ENCODE data around the gene RYR3.

RYR3 gene

DNA sequence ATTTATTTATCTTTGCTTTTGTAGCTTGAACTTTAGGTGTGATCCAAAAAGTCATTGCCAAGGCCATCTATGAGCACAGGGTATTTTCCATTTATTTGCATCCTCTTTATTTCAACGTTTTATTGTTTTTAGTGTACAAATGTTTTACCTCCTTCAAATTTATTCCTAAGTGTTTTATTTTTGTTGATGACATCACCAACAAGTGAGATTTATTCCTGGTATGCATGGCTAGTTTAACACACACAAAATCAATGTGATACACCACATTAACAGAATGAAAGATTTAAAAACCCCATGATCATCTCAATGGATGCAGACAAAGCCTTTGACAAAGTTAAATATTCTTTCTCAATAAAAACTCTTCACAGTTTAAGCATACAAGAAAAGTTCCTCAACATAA is 591.3 kb downstream of the RYR3 start:
- ATAC-seq: no peak
- no peak for TF ChIP-seq PPARA (CRISPR knock-in tag; IDR thresholded peaks at IDR 0.05; ENCODE audit: borderline replicate concordance)

DNA sequence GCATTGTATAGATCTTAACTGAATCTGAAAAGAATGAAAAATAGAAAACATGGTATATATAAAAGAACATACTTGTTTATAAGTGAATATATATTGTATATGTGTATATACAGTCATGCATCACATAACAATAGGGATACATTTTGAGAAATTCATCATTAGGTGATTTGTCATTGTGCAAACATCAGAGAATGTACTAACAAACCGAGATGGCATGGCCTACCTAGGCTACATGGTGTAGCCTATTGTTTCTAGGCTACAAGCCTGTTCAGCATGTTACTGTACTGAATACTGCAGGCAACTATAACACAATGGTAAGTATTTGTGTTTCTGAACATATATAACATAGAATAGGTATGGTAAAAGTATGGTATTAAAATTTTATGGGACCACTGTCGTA is 592.9 kb downstream of the RYR3 start:
- TF ChIP-seq ISL1 (CRISPR knock-in tag; IDR thresholded peaks at IDR 0.05) (no peak), ARNTL (CRISPR knock-in tag; IDR thresholded peaks at IDR 0.05; ENCODE audit: borderline replicate concordance, low read depth) (no peak), OSR1 (CRISPR knock-in tag; IDR thresholded peaks at IDR 0.05) (no peak), BACH2 (CRISPR knock-in tag; IDR thresholded peaks at IDR 0.05; ENCODE audit: borderline replicate concordance) (no peak), ZNF565 (CRISPR knock-in tag; conservative IDR thresholded peaks at IDR 0.05; ENCODE audit: low read depth) (no peak), ZFP30 (CRISPR knock-in tag; IDR thresholded peaks at IDR 0.05) (no peak), ZNF70 (CRISPR knock-in tag; IDR thresholded peaks at IDR 0.05) (no peak), ESRRG (CRISPR knock-in tag; IDR thresholded peaks at IDR 0.05) (no peak), TOX (CRISPR knock-in tag; IDR thresholded peaks at IDR 0.05; ENCODE audit: borderline replicate concordance) (no peak), ZC3H10 (CRISPR knock-in tag; IDR thresholded peaks at IDR 0.05) (no peak), RARB (CRISPR knock-in tag; IDR thresholded peaks at IDR 0.05) (no peak), CSDC2 (CRISPR knock-in tag; IDR thresholded peaks at IDR 0.05) (no peak), ZFP3 (CRISPR knock-in tag; IDR thresholded peaks at IDR 0.05) (no peak), SNAI2 (CRISPR knock-in tag; IDR thresholded peaks at IDR 0.05) (no peak)
- TF ChIP-seq, protein P1, sequence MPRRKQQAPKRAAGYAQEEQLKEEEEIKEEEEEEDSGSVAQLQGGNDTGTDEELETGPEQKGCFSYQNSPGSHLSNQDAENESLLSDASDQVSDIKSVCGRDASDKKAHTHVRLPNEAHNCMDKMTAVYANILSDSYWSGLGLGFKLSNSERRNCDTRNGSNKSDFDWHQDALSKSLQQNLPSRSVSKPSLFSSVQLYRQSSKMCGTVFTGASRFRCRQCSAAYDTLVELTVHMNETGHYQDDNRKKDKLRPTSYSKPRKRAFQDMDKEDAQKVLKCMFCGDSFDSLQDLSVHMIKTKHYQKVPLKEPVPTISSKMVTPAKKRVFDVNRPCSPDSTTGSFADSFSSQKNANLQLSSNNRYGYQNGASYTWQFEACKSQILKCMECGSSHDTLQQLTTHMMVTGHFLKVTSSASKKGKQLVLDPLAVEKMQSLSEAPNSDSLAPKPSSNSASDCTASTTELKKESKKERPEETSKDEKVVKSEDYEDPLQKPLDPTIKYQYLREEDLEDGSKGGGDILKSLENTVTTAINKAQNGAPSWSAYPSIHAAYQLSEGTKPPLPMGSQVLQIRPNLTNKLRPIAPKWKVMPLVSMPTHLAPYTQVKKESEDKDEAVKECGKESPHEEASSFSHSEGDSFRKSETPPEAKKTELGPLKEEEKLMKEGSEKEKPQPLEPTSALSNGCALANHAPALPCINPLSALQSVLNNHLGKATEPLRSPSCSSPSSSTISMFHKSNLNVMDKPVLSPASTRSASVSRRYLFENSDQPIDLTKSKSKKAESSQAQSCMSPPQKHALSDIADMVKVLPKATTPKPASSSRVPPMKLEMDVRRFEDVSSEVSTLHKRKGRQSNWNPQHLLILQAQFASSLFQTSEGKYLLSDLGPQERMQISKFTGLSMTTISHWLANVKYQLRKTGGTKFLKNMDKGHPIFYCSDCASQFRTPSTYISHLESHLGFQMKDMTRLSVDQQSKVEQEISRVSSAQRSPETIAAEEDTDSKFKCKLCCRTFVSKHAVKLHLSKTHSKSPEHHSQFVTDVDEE (CRISPR knock-in tag; IDR thresholded peaks at IDR 0.05): no peak
- TF ChIP-seq, protein P2, sequence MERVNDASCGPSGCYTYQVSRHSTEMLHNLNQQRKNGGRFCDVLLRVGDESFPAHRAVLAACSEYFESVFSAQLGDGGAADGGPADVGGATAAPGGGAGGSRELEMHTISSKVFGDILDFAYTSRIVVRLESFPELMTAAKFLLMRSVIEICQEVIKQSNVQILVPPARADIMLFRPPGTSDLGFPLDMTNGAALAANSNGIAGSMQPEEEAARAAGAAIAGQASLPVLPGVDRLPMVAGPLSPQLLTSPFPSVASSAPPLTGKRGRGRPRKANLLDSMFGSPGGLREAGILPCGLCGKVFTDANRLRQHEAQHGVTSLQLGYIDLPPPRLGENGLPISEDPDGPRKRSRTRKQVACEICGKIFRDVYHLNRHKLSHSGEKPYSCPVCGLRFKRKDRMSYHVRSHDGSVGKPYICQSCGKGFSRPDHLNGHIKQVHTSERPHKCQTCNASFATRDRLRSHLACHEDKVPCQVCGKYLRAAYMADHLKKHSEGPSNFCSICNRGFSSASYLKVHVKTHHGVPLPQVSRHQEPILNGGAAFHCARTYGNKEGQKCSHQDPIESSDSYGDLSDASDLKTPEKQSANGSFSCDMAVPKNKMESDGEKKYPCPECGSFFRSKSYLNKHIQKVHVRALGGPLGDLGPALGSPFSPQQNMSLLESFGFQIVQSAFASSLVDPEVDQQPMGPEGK (CRISPR knock-in tag; IDR thresholded peaks at IDR 0.05; ENCODE audit: borderline replicate concordance): no peak
- TF ChIP-seq, protein P3, sequence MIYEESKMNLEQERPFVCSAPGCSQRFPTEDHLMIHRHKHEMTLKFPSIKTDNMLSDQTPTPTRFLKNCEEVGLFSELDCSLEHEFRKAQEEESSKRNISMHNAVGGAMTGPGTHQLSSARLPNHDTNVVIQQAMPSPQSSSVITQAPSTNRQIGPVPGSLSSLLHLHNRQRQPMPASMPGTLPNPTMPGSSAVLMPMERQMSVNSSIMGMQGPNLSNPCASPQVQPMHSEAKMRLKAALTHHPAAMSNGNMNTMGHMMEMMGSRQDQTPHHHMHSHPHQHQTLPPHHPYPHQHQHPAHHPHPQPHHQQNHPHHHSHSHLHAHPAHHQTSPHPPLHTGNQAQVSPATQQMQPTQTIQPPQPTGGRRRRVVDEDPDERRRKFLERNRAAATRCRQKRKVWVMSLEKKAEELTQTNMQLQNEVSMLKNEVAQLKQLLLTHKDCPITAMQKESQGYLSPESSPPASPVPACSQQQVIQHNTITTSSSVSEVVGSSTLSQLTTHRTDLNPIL (CRISPR knock-in tag; IDR thresholded peaks at IDR 0.05; ENCODE audit: low read depth): no peak
- TF ChIP-seq, protein P4, sequence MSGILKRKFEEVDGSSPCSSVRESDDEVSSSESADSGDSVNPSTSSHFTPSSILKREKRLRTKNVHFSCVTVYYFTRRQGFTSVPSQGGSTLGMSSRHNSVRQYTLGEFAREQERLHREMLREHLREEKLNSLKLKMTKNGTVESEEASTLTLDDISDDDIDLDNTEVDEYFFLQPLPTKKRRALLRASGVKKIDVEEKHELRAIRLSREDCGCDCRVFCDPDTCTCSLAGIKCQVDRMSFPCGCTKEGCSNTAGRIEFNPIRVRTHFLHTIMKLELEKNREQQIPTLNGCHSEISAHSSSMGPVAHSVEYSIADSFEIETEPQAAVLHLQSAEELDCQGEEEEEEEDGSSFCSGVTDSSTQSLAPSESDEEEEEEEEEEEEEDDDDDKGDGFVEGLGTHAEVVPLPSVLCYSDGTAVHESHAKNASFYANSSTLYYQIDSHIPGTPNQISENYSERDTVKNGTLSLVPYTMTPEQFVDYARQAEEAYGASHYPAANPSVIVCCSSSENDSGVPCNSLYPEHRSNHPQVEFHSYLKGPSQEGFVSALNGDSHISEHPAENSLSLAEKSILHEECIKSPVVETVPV (CRISPR knock-in tag; IDR thresholded peaks at IDR 0.05): no peak
- no peak for ATAC-seq

DNA sequence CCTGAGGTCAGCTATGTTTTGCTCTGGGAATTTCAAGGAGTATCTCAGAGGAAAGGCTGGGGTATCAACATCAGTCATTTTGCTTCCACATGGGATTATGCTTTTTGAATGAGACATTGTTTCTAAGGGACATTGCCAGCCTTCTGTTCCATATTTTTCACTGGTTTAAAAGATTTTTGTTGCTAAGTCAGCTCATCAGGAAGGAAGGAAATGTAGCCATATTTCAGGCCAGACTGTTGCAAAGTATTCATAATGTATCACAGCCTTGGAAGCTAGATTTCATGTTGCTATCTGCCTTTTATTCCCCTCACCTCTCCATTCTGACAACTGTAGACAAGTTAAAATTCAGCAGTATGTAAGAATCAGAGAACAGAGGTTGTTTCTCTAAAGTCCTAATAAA is 596.6 kb downstream of the RYR3 start:
- no peak for ATAC-seq
- TF ChIP-seq ZC3H10 (CRISPR knock-in tag; IDR thresholded peaks at IDR 0.05): no peak
- no peak for TF ChIP-seq PPARA (CRISPR knock-in tag; IDR thresholded peaks at IDR 0.05; ENCODE audit: borderline replicate concordance)
- TF ChIP-seq OSR1 (CRISPR knock-in tag; IDR thresholded peaks at IDR 0.05): no peak
- no peak for TF ChIP-seq ARNTL (CRISPR knock-in tag; IDR thresholded peaks at IDR 0.05; ENCODE audit: borderline replicate concordance, low read depth)
- no peak for TF ChIP-seq ZFP3 (CRISPR knock-in tag; IDR thresholded peaks at IDR 0.05)
- TF ChIP-seq, protein P1 (CRISPR knock-in tag; IDR thresholded peaks at IDR 0.05): no peak
- TF ChIP-seq BACH2 (CRISPR knock-in tag; IDR thresholded peaks at IDR 0.05; ENCODE audit: borderline replicate concordance): no peak
- TF ChIP-seq, protein P5, sequence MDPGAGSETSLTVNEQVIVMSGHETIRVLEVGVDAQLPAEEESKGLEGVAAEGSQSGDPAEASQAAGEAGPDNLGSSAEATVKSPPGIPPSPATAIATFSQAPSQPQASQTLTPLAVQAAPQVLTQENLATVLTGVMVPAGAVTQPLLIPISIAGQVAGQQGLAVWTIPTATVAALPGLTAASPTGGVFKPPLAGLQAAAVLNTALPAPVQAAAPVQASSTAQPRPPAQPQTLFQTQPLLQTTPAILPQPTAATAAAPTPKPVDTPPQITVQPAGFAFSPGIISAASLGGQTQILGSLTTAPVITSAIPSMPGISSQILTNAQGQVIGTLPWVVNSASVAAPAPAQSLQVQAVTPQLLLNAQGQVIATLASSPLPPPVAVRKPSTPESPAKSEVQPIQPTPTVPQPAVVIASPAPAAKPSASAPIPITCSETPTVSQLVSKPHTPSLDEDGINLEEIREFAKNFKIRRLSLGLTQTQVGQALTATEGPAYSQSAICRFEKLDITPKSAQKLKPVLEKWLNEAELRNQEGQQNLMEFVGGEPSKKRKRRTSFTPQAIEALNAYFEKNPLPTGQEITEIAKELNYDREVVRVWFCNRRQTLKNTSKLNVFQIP (CRISPR knock-in tag; IDR thresholded peaks at IDR 0.05; ENCODE audit: borderline replicate concordance, low read depth): no peak
- TF ChIP-seq TCF4 (CRISPR knock-in tag; IDR thresholded peaks at IDR 0.05; ENCODE audit: borderline replicate concordance): no peak
- TF ChIP-seq, protein P2 (CRISPR knock-in tag; IDR thresholded peaks at IDR 0.05; ENCODE audit: borderline replicate concordance): no peak
- TF ChIP-seq CSDC2 (CRISPR knock-in tag; IDR thresholded peaks at IDR 0.05): no peak
- TF ChIP-seq GLIS3 (CRISPR knock-in tag; IDR thresholded peaks at IDR 0.05): no peak
- TF ChIP-seq ZNF8 (CRISPR knock-in tag; IDR thresholded peaks at IDR 0.05): no peak
- TF ChIP-seq SNAI2 (CRISPR knock-in tag; IDR thresholded peaks at IDR 0.05): no peak
- no peak for TF ChIP-seq ISL1 (CRISPR knock-in tag; IDR thresholded peaks at IDR 0.05)
- no peak for TF ChIP-seq TOX (CRISPR knock-in tag; IDR thresholded peaks at IDR 0.05; ENCODE audit: borderline replicate concordance)
- no peak for TF ChIP-seq ZNF70 (CRISPR knock-in tag; IDR thresholded peaks at IDR 0.05)
